SK-N-MC (cell line): Measurements from ENCODE around the gene TMEM106C.

Experiments
- EZH2 ChIP-seq: fragments of 200-600 bp; sonication (generic); IDR thresholded peaks from one replicate; pipeline ENCODE4 v1.6.1; 2017; ENCODE audit warnings: antibody characterized with exemption
- FOXP2 ChIP-seq: optimal IDR thresholded peaks from 2 replicates; pipeline ENCODE3; 2011; ENCODE audit warnings: mild to moderate bottlenecking, moderate library complexity; ENCODE audit not compliant: insufficient read depth; ENCODE audit errors: extremely low read length, control extremely low read depth
- POLR2AphosphoS5 ChIP-seq: IDR thresholded peaks from 2 replicates; pipeline ENCODE4 v1.6.1; 2012; ENCODE audit warnings: mild to moderate bottlenecking, low read depth, low read length, borderline replicate concordance

- no peak for TF ChIP-seq EZH2
- no peak for TF ChIP-seq POLR2AphosphoS5
- no peak for TF ChIP-seq FOXP2
Measured at GRCh38 chr12:47969845-47970244, 6.4 kb downstream of the TMEM106C start.
